H1 (cell line): ENCODE data around the gene RARB. TPM values are rescaled to one million over a fixed set of nuclear protein-coding genes. Genes with fewer than 3 reads are reported as not detected.

Experiments used
- CHD7 ChIP-seq: fragments of 300-600 bp; sonication (generic); IDR thresholded peaks from 2 replicates; pipeline ENCODE4 v1.7.1; 2012; ENCODE audit warnings: low read length, moderate library complexity, mild to moderate bottlenecking, inconsistent platforms; ENCODE audit not compliant: insufficient replicate concordance
- CREB1 ChIP-seq: IDR thresholded peaks from 2 replicates; pipeline ENCODE4 v1.6.1; 2012; ENCODE audit warnings: inconsistent platforms
- RAD21 ChIP-seq, 2 experiments: IDR thresholded peaks in 1 of 2; conservative IDR thresholded peaks in 1 of 2; 2 replicates each; pipeline ENCODE4 v1.6.1; 2011; ENCODE audit warnings: low read depth in 2 of 2, low read length in 2 of 2, improper control_type of control experiment in 1 of 2, inconsistent platforms in 1 of 2, mild to moderate bottlenecking in 1 of 2, moderate library complexity in 1 of 2
- SIX5 ChIP-seq: IDR thresholded peaks from 2 replicates; pipeline ENCODE4 v1.6.1; 2011; ENCODE audit warnings: mild to moderate bottlenecking, low read depth, low read length
- SRF ChIP-seq: IDR thresholded peaks from 2 replicates; pipeline ENCODE4 v1.6.1; 2011; ENCODE audit warnings: mild to moderate bottlenecking, low read depth, low read length, moderate library complexity
- polyA plus RNA-seq, 7 experiments: library from polyadenylated mRNA; depleted of rRNA in 3 of 7; stranded (reverse) in 5 of 7; unstranded in 2 of 7; fragments of >200 nt in 5 of 7; fragments of 200-250 nt in 2 of 7; gene quantifications; 1 replicate in 5 of 7; 2 replicates in 1 of 7; 4 replicates in 1 of 7; pipeline versions ENCODE4 v1.2.1 to v1.2.3, GENCODE V29; 2011 to 2013; ENCODE audit warnings: missing spikeins in 2 of 7, mixed read lengths in 2 of 7
- total RNA-seq: library from RNA; stranded (reverse); fragmentation: NEBNext Ultra II Directional; extraction: Animal tissue kit (Norgen Biotek cat#: 25700); gene quantifications from 2 replicates; pipeline ENCODE4 v1.2.1, GENCODE V29; 2021

The RARB gene
- total and polyA plus RNA-seq, 2 of the 8 experiments (the other 6 are each of a cell fraction or from before 2014, with no cell fraction given): 0.15 to 0.22 TPM

- TF ChIP-seq SIX5: no peak
- TF ChIP-seq CHD7: no peak
- no peak for TF ChIP-seq SRF
- no peak for TF ChIP-seq CREB1
- TF ChIP-seq RAD21 (IDR thresholded peaks at IDR 0.05 in 1 of 2, conservative IDR thresholded peaks at IDR 0.05 in 1 of 2; ENCODE audit: low read depth in 2 of 2, low read length in 2 of 2): no peak
These were observed 37.3 kb downstream of the RARB start (continued) for GRCh38 chr3:25465266-25465860.
